Mesodermal cell (in vitro differentiated cells): ENCODE data around the gene EGFR. TPM values are rescaled to one million over a fixed set of nuclear protein-coding genes. Genes with fewer than 3 reads are reported as not detected.

Source experiments
- H3K27ac ChIP-seq: 2 replicates; pipeline ENCODE4 v1.7.0; 2013; ENCODE audit warnings: mild to moderate bottlenecking, low read depth, low read length, moderate library complexity; ENCODE audit not compliant: severe bottlenecking
- H3K36me3 ChIP-seq: 2 replicates; pipeline ENCODE4 v1.7.1; 2013; ENCODE audit warnings: mild to moderate bottlenecking, low read length, moderate library complexity; ENCODE audit not compliant: control insufficient read depth, insufficient read depth
- H3K4me1 ChIP-seq: one replicate; pipeline ENCODE4 v1.7.1; 2013; ENCODE audit warnings: mild to moderate bottlenecking, low read length; ENCODE audit not compliant: insufficient read depth, control insufficient read depth, poor library complexity, severe bottlenecking
- H3K4me3 ChIP-seq: 2 replicates; pipeline ENCODE4 v1.7.0; 2013; ENCODE audit warnings: low read length, control low read depth, mild to moderate bottlenecking; ENCODE audit not compliant: insufficient read depth, poor library complexity, severe bottlenecking; ENCODE audit errors: extremely low read depth
- H3K9me3 ChIP-seq: 2 replicates; pipeline ENCODE4 v1.7.1; 2013; ENCODE audit warnings: mild to moderate bottlenecking, low read length, moderate library complexity; ENCODE audit not compliant: control insufficient read depth
- WGBS, 2 experiments: methylation state at CpG; one replicate each; pipeline ENCODE4 v1.1.5; 2013; ENCODE audit warnings: missing lambda C conversion rate in 2 of 2; ENCODE audit not compliant: insufficient coverage in 2 of 2; 5-methylcytosine and 5-hydroxymethylcytosine counted together
- polyA plus RNA-seq, 2 experiments: library from polyadenylated mRNA; stranded (reverse); fragments of 50-300 nt; gene quantifications; one replicate each; pipeline ENCODE4 v1.2.3, GENCODE V29; 2013

Gene EGFR
- 9.6 TPM for polyA plus RNA-seq (2013, experiment 1 of 2)
- polyA plus RNA-seq (2013, experiment 2 of 2): 8.5 TPM

GRCh38 chr7:55018361-55019190 is at the start of gene EGFR:
TSS of gene EGFR (plus strand) at chr7:55019017. CDS start at chr7:55019278, 261 bp downstream.
- peak within 1 kb of the TSS; percentile 56 for H3K4me3 ChIP-seq
- no peaks in the 10 kb centered on the region for H3K36me3 ChIP-seq
- H3K27ac ChIP-seq: no peak within 1 kb of the TSS
- no peaks in the 10 kb centered on the region for H3K9me3 ChIP-seq
- WGBS, 2 experiments: 10 to 13% methylated on average over 57 to 63 of the region's 80 CpGs
- no peaks in the 10 kb centered on the region for H3K4me1 ChIP-seq

GRCh38 chr7:54969208-54969967 is 49.4 kb upstream of the EGFR start:
- Histone ChIP-seq H3K4me3 (no peak overlapping the region), H3K9me3 (no peaks in the 10 kb centered on the region), H3K36me3 (no peaks in the 10 kb centered on the region), H3K27ac (no peak overlapping the region), H3K4me1 (no peaks in the 10 kb centered on the region)
- 92 to 93% methylated on average over 4 of the region's 13 CpGs for WGBS, 2 experiments

- Histone ChIP-seq H3K4me1 (no peaks in the 10 kb centered on the region), H3K9me3 (no peaks in the 10 kb centered on the region), H3K4me3 (no peak overlapping the region), H3K36me3 (no peaks in the 10 kb centered on the region), H3K27ac (no peak overlapping the region)
- no CpG with 5 or more reads among the region's 2 CpGs for WGBS, 2 experiments
Measured at GRCh38 chr7:54972733-54973294, 46.0 kb upstream of the EGFR start.

- no peak overlapping the region for H3K4me3 ChIP-seq
- no peaks in the 10 kb centered on the region for H3K4me1 ChIP-seq
- no peaks in the 10 kb centered on the region for H3K9me3 ChIP-seq
- H3K27ac ChIP-seq: no peak overlapping the region
- no peaks in the 10 kb centered on the region for H3K36me3 ChIP-seq
- 71 to 80% methylated on average over 8 of the region's 9 CpGs for WGBS, 2 experiments
Measured at GRCh38 chr7:54978364-54979116, 40.3 kb upstream of the EGFR start.

- no peak overlapping the region for H3K4me3 ChIP-seq
- H3K36me3 ChIP-seq: no peaks in the 10 kb centered on the region
- no peak overlapping the region for H3K27ac ChIP-seq
- peaks cover 3% of the 10 kb centered on the region for H3K4me1 ChIP-seq
- 87 to 90% methylated on average over 10 to 14 of the region's 14 CpGs for WGBS, 2 experiments
- H3K9me3 ChIP-seq: no peaks in the 10 kb centered on the region
Measured at GRCh38 chr7:54980521-54980920, 38.3 kb upstream of the EGFR start.

GRCh38 chr7:54981913-54982312 is 36.9 kb upstream of the EGFR start:
- Histone ChIP-seq H3K36me3 (no peaks in the 10 kb centered on the region), H3K4me3 (no peak overlapping the region), H3K27ac (no peak overlapping the region), H3K9me3 (no peaks in the 10 kb centered on the region), H3K4me1 (peaks cover 5% of the 10 kb centered on the region)
- 94 to 95% methylated on average over 7 of the region's 11 CpGs for WGBS, 2 experiments

GRCh38 chr7:54985426-54986330 is 33.1 kb upstream of the EGFR start:
- Histone ChIP-seq H3K36me3 (no peaks in the 10 kb centered on the region), H3K4me1 (peaks cover 5% of the 10 kb centered on the region), H3K4me3 (no peak overlapping the region), H3K27ac (no peak overlapping the region), H3K9me3 (no peaks in the 10 kb centered on the region)
- 96 to 100% methylated on average over 1 to 5 of the region's 7 CpGs for WGBS, 2 experiments

- Histone ChIP-seq H3K4me1 (peaks cover 5% of the 10 kb centered on the region), H3K27ac (no peak overlapping the region), H3K9me3 (no peaks in the 10 kb centered on the region), H3K4me3 (no peak overlapping the region), H3K36me3 (no peaks in the 10 kb centered on the region)
- WGBS, 2 experiments: 71 to 93% methylated on average over 2 to 3 of the region's 4 CpGs
Measured at GRCh38 chr7:54986716-54987115, 32.1 kb upstream of the EGFR start.

- Histone ChIP-seq H3K27ac (no peak overlapping the region), H3K4me1 (peaks cover 5% of the 10 kb centered on the region), H3K36me3 (no peaks in the 10 kb centered on the region), H3K9me3 (no peaks in the 10 kb centered on the region), H3K4me3 (no peak overlapping the region)
- no CpG with 5 or more reads among the region's 1 CpG for WGBS, 2 experiments
Measured at GRCh38 chr7:54987772-54988171, 31.0 kb upstream of the EGFR start.
